GM21786 (cell line): Measurements from ENCODE around the gene NPW.
"Not testable (repeated sequence)": the region's sequence is repeated elsewhere in the genome, so short reads cannot be mapped to it uniquely, and the experiment has no call there.

Source experiments
- ATAC-seq: cut with Tn5 transposase; IDR thresholded peaks from one replicate; pipeline ENCODE4 v1.9.1; 2021; ENCODE audit not compliant: unreplicated experiment

NPW gene

GRCh38 chr16:2019921-2020831 lies 591 bp downstream of the NPW start:
- no peak for ATAC-seq

GRCh38 chr16:2022723-2023091 lies 3.1 kb downstream of the NPW start:
- no peak for ATAC-seq

GRCh38 chr16:2023092-2024031 lies 3.8 kb downstream of the NPW start:
- ATAC-seq: peak; percentile 72

- ATAC-seq: no peak
Observed at GRCh38 chr16:2024032-2024420, 4.4 kb downstream of the NPW start.

GRCh38 chr16:2025251-2025650 lies 5.7 kb downstream of the NPW start:
- ATAC-seq: no peak

- ATAC-seq: no peak
Observed at GRCh38 chr16:2025878-2026460, 6.4 kb downstream of the NPW start.

GRCh38 chr16:2026461-2027023 lies 7.0 kb downstream of the NPW start, which contains the start of gene NHERF2:
NHERF2 (plus strand) TSS chr16:2026902; CDS start chr16:2027006, 104 bp downstream.
- no peak for ATAC-seq

GRCh38 chr16:2027024-2028010 lies 7.7 kb downstream of the NPW start:
- ATAC-seq: no peak

- ATAC-seq: no peak
Observed at GRCh38 chr16:2028146-2028545, 8.6 kb downstream of the NPW start.

- ATAC-seq: no peak
Observed at GRCh38 chr16:2028620-2029220, 9.1 kb downstream of the NPW start.

GRCh38 chr16:2029350-2029749 lies 9.8 kb downstream of the NPW start:
- no peak for ATAC-seq

- no peak for ATAC-seq
Observed at GRCh38 chr16:2030036-2030435, 10.5 kb downstream of the NPW start.

- ATAC-seq: no peak
Observed at GRCh38 chr16:2031081-2031577, 11.5 kb downstream of the NPW start.

GRCh38 chr16:2032285-2033056 lies 12.9 kb downstream of the NPW start:
- no peak for ATAC-seq

GRCh38 chr16:2033057-2033908 lies 13.7 kb downstream of the NPW start:
- no peak for ATAC-seq

GRCh38 chr16:2033909-2034695 lies 14.5 kb downstream of the NPW start:
- not testable (repeated sequence) for ATAC-seq
